NOMO-1 (cell line): Measurements from ENCODE around the gene PTPRM.

Experiments used
- DNase-seq, 2 experiments: peaks; one replicate each; lab custom pipeline; 2025; ENCODE audit not compliant: unreplicated experiment in 2 of 2; lab: John Stamatoyannopoulos, UW

PTPRM gene

GRCh38 chr18:7749510-7749981, 182.4 kb downstream of the PTPRM start:
- no peak for DNase-seq

GRCh38 chr18:7750095-7750663, 183.1 kb downstream of the PTPRM start:
- DNase-seq, result no peak

- no peak for DNase-seq
Observed at GRCh38 chr18:7750966-7751365, 183.8 kb downstream of the PTPRM start.

- no peak for DNase-seq
Observed at GRCh38 chr18:7754258-7754657, 187.1 kb downstream of the PTPRM start.

GRCh38 chr18:7754725-7755181, 187.6 kb downstream of the PTPRM start:
- DNase-seq, result no peak

GRCh38 chr18:7755753-7756475, 188.8 kb downstream of the PTPRM start:
- DNase-seq, result no peak

GRCh38 chr18:7757175-7757574, 190.1 kb downstream of the PTPRM start:
- DNase-seq, result no peak

- no peak for DNase-seq
Observed at GRCh38 chr18:7758764-7759163, 191.6 kb downstream of the PTPRM start.

- no peak for DNase-seq
Observed at GRCh38 chr18:7760967-7761948, 194.1 kb downstream of the PTPRM start.

- DNase-seq, result no peak
Observed at GRCh38 chr18:7764405-7764804, 197.3 kb downstream of the PTPRM start.

- DNase-seq, result no peak
Observed at GRCh38 chr18:7766346-7766745, 199.2 kb downstream of the PTPRM start.

GRCh38 chr18:7766817-7767216, 199.7 kb downstream of the PTPRM start:
- DNase-seq, result no peak

- DNase-seq, result no peak
Observed at GRCh38 chr18:7770908-7771307, 203.8 kb downstream of the PTPRM start.

GRCh38 chr18:7772510-7772888, 205.4 kb downstream of the PTPRM start:
- DNase-seq, result no peak

GRCh38 chr18:7772951-7773350, 205.8 kb downstream of the PTPRM start:
- no peak for DNase-seq

GRCh38 chr18:7775128-7775527, 208.0 kb downstream of the PTPRM start:
- DNase-seq, result no peak

GRCh38 chr18:7775843-7776242, 208.7 kb downstream of the PTPRM start:
- DNase-seq, result no peak

- DNase-seq, result no peak
Observed at GRCh38 chr18:7778181-7778580, 211.1 kb downstream of the PTPRM start.

GRCh38 chr18:7779211-7779610, 212.1 kb downstream of the PTPRM start:
- no peak for DNase-seq

- DNase-seq, result no peak
Observed at GRCh38 chr18:7784171-7784570, 217.1 kb downstream of the PTPRM start.

- no peak for DNase-seq
Observed at GRCh38 chr18:7786569-7786968, 219.5 kb downstream of the PTPRM start.
